Transverse colon (tissue), 4 donors: Measurements from ENCODE around the gene CPA1. TPM values are rescaled to one million over a fixed set of nuclear protein-coding genes. Genes with fewer than 3 reads are reported as not detected.

Experiments used
- DNase-seq: peaks from one replicate; pipeline ENCODE4 v3.0.0-alpha.2; 2019
- H3K27ac ChIP-seq, 4 donors: fragments of 200-600 bp; sonication (generic); 2 replicates each; pipeline ENCODE4 v1.5.1; 2016 to 2018; ENCODE audit warnings: inconsistent platforms in 4 of 4
- H3K27me3 ChIP-seq: fragments of 200-600 bp; sonication (generic); 2 replicates; pipeline ENCODE4 v1.5.1; 2017; ENCODE audit warnings: inconsistent platforms
- H3K36me3 ChIP-seq, 4 donors: fragments of 200-600 bp; sonication (generic); 2 replicates each; pipeline ENCODE4 v1.5.1; 2017 to 2019; ENCODE audit warnings: inconsistent platforms in 4 of 4
- H3K4me1 ChIP-seq, 4 donors: fragments of 200-600 bp; sonication (generic); 2 replicates each; pipeline ENCODE4 v1.5.1; 2017 to 2020; ENCODE audit warnings: inconsistent platforms in 4 of 4
- H3K4me3 ChIP-seq, 4 donors: fragments of 200-600 bp; sonication (generic); 1 replicate in 1 of 4; 2 replicates in 3 of 4; pipeline versions ENCODE4 v1.5.1 to v1.6.1; 2017 to 2019; ENCODE audit warnings: inconsistent platforms in 4 of 4
- H3K9me3 ChIP-seq, 2 donors: fragments of 200-600 bp; sonication (generic); 2 replicates each; pipeline ENCODE4 v1.5.1; 2017 to 2019; ENCODE audit warnings: inconsistent platforms in 2 of 2
- EP300 ChIP-seq: sonication (generic); formaldehyde crosslinking; IDR thresholded peaks from one replicate; pipeline ENCODE4 v1.6.1; 2017; ENCODE audit warnings: antibody characterized with exemption, low read depth
- POLR2A ChIP-seq: fragments of 450-650 bp; IDR thresholded peaks from one replicate; pipeline ENCODE4 v1.6.1; 2016; ENCODE audit warnings: antibody characterized with exemption, mild to moderate bottlenecking, moderate library complexity
- POLR2AphosphoS5 ChIP-seq, 3 donors: sonication (generic); formaldehyde crosslinking; IDR thresholded peaks; one replicate each; pipeline ENCODE4 v1.6.1; 2016; ENCODE audit warnings: antibody characterized with exemption in 3 of 3
- WGBS, 2 donors: methylation state at CpG; one replicate each; pipeline ENCODE4 v1.1.5; 2018; ENCODE audit warnings: low coverage in 1 of 2; 5-methylcytosine and 5-hydroxymethylcytosine counted together
- in situ Hi-C, 4 donors: fragments of 200-750 bp; cut with MboI; loops; one replicate each; pipeline versions ENCODE4 v1.15.0 to v1.15.1; 2017; ENCODE audit warnings: low sequenced_read_pairs in 3 of 4, low pct_ligation_motif_present in 1 of 4, low pct_unique_long_range_greater_than_20kb in 1 of 4
- intact Hi-C: fragments of 100-400 bp; cut with DNase I; formaldehyde crosslinking; loops from one replicate; pipeline ENCODE4 v1.15.1; 2023; ENCODE audit warnings: low total_unique reads
- total RNA-seq, 4 donors: library from RNA; depleted of rRNA; stranded (reverse); fragments of >200 nt; gene quantifications; one replicate each; pipeline ENCODE4 v1.1.0, GENCODE V29; 2016
- TF ChIP-seq, protein P1 (sequence below), 5 experiments: fragments of 200-600 bp in 3 of 5; fragments of 450-650 bp in 2 of 5; sonication (generic) in 3 of 5; IDR thresholded peaks; 1 replicate in 2 of 5; 2 replicates in 3 of 5; pipeline ENCODE4 v1.5.1; 2016 to 2017; ENCODE audit warnings: antibody characterized with exemption in 5 of 5, inconsistent platforms in 3 of 5, mild to moderate bottlenecking in 2 of 5, moderate library complexity in 1 of 5

The CPA1 gene
- total RNA-seq, 4 donors from 2014 or later = not detected

DNA sequence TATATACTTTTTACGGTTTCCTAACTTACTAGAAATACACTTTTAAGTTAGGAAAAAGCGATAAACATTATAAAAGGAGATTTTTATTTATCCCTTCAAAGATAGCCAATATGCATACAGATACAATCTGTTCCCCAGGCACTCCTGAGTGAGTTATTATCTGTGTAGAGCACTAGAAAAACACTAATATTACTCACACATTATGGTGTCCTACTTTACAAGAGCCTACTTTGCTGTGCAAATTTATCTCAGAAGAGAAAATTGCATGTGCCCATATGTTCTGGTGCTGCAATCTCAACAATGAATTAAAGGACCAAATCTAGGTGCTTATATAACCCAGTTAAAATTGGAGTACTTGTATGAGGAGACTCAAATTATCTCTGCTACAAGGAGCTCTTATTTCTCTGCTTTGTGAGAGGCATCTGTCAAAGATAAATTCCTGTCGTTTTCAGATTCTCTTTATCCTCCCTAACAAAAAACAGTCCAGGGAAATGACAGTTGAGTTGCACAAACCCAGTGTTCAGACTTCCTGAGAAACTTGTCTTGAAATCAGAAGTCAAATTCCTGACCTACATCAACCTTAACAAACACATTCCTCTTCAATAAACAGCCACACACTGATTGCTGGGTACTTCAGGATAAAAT, 28.9 kb downstream of the CPA1 start:
- Histone ChIP-seq H3K27me3 (no peaks in the 10 kb centered on the region), H3K9me3 (no peaks in the 10 kb centered on the region), H3K4me3 (no peak overlapping the region), H3K36me3 (no peaks in the 10 kb centered on the region), H3K27ac (peak overlapping the region in 1 of 4 donors; percentile 36), H3K4me1 (no peaks in the 10 kb centered on the region)
- intact Hi-C loops = no loop called here
- no peak for DNase-seq
- 66 to 75% methylated on average over 3 of the region's 3 CpGs for WGBS, 2 donors
- in situ Hi-C loops = no loop called here
- TF ChIP-seq POLR2A = no peak
- TF ChIP-seq, protein P1, sequence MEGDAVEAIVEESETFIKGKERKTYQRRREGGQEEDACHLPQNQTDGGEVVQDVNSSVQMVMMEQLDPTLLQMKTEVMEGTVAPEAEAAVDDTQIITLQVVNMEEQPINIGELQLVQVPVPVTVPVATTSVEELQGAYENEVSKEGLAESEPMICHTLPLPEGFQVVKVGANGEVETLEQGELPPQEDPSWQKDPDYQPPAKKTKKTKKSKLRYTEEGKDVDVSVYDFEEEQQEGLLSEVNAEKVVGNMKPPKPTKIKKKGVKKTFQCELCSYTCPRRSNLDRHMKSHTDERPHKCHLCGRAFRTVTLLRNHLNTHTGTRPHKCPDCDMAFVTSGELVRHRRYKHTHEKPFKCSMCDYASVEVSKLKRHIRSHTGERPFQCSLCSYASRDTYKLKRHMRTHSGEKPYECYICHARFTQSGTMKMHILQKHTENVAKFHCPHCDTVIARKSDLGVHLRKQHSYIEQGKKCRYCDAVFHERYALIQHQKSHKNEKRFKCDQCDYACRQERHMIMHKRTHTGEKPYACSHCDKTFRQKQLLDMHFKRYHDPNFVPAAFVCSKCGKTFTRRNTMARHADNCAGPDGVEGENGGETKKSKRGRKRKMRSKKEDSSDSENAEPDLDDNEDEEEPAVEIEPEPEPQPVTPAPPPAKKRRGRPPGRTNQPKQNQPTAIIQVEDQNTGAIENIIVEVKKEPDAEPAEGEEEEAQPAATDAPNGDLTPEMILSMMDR (IDR thresholded peaks at IDR 0.05) = no peak
- TF ChIP-seq EP300 = no peak
- TF ChIP-seq POLR2AphosphoS5 (IDR thresholded peaks at IDR 0.05) = no peak

- intact Hi-C loops = no loop called here
- H3K27me3 ChIP-seq = no peaks in the 10 kb centered on the region
- TF ChIP-seq, protein P1 (IDR thresholded peaks at IDR 0.05) = no peak
- TF ChIP-seq POLR2A = no peak
- TF ChIP-seq POLR2AphosphoS5 (IDR thresholded peaks at IDR 0.05) = no peak
- no peak for TF ChIP-seq EP300
- no peaks in the 10 kb centered on the region for H3K9me3 ChIP-seq
- H3K4me3 ChIP-seq = no peak overlapping the region
- DNase-seq = no peak
- no peaks in the 10 kb centered on the region for H3K36me3 ChIP-seq
- in situ Hi-C loops = no loop called here
- 82 to 100% methylated on average over 1 to 4 of the region's 4 CpGs for WGBS, 2 donors
- peak overlapping the region in 1 of 4 donors; percentile 36 for H3K27ac ChIP-seq
- H3K4me1 ChIP-seq = no peaks in the 10 kb centered on the region
Measured at GRCh38 chr7:130409712-130410072, 29.4 kb downstream of the CPA1 start.

DNA sequence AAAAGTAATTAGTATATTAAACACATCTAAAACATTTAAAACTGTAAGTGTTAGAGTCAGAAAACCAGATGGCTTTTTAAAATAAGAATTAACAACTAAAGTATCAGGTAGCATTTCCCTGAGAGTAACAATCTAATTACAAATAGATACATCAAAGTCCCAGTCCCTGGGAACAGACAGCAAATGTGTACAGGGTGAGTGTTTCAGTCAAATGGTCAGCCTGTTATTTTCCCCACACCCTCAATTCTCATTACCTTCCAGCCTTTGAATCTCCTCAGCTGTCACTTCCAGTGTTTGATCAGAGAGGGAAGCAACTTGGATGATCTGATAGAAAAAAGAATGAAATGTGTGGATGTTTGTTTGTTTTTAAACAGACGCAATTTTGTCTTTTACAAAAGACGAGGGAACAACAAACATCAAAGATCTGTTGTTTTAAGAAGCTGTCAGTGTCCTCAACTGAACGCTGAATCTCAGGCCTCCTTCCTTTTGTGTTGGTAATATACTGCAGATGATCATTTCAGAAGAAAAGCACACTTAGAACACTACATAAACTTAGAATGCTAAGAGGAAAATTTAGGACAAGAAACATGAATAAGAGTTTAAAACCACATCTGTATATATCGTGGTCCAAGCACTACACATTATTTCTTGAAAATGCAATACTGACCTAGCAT, 30.7 kb downstream of the CPA1 start:
- intact Hi-C loops (no loop called here), in situ Hi-C loops (no loop called here)
- no peaks in the 10 kb centered on the region for H3K9me3 ChIP-seq
- WGBS, 2 donors = 75 to 82% methylated on average over 4 of the region's 4 CpGs
- H3K4me3 ChIP-seq = no peak overlapping the region
- no peak for DNase-seq
- TF ChIP-seq, protein P1 (IDR thresholded peaks at IDR 0.05) = no peak
- no peak for TF ChIP-seq POLR2AphosphoS5 (IDR thresholded peaks at IDR 0.05)
- no peak for TF ChIP-seq POLR2A
- no peak for TF ChIP-seq EP300
- no peaks in the 10 kb centered on the region for H3K4me1 ChIP-seq
- no peaks in the 10 kb centered on the region for H3K36me3 ChIP-seq
- H3K27me3 ChIP-seq = no peaks in the 10 kb centered on the region
- no peak overlapping the region for H3K27ac ChIP-seq

DNA sequence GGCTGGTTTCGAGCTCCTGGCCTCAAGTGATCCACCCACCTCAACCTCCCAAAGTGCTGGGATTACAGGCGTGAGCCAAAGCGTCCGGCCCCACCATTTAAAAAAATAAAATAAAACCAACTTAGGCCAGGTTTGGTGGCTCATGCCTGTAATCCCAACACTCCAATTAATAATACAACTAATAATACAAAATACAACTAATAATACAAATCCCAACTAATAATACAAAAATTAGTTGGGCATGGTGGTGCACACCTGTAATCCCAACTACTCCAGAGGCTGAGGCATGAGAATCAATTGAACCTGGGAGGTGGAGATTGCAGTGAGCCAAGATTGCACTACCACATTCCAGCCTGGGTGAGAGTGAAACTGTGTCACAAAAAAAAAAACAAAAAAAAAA, 32.9 kb downstream of the CPA1 start:
- intact Hi-C loops (no loop called here), in situ Hi-C loops (no loop called here)
- Histone ChIP-seq H3K27ac (no peak overlapping the region), H3K9me3 (no peaks in the 10 kb centered on the region), H3K27me3 (no peaks in the 10 kb centered on the region), H3K36me3 (no peaks in the 10 kb centered on the region), H3K4me1 (no peaks in the 10 kb centered on the region), H3K4me3 (no peak overlapping the region)
- no peak for TF ChIP-seq EP300
- 100% methylated on average over 4 of the region's 4 CpGs; no CpG with 5 or more reads in 1 of the 2 donors for WGBS, 2 donors
- no peak for DNase-seq

DNA sequence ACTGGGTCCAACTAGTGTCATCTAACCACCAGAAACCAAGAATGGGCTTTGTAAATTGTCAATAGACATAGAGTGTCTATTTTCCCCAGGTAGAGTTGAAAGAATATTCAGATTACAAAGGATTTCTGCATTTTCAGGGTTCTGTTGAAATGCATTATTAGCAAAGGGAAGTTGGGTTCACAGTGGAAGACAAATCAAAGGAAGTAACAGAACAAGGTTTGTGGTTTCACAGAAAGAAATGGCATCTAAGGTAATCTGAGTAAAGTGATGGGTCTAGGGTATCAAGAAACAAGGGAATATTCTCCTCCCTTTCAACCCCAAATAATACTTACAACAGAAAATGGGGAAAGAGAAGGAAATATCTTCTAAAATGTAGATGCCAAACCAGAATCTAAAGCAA, 34.7 kb downstream of the CPA1 start:
- in situ Hi-C loops = no loop called here
- H3K27me3 ChIP-seq = no peaks in the 10 kb centered on the region

More for the DNA sequence above, 34.7 kb downstream of the CPA1 start:
- no peak for DNase-seq
- intact Hi-C loops = no loop called here
- TF ChIP-seq EP300 (no peak), POLR2A (no peak), POLR2AphosphoS5 (IDR thresholded peaks at IDR 0.05) (no peak)
- TF ChIP-seq, protein P1 (IDR thresholded peaks at IDR 0.05) = no peak
- Histone ChIP-seq H3K9me3 (no peaks in the 10 kb centered on the region), H3K4me1 (no peaks in the 10 kb centered on the region), H3K27ac (no peak overlapping the region), H3K36me3 (no peaks in the 10 kb centered on the region), H3K4me3 (no peak overlapping the region)
